COLO829 (cell line): ENCODE measurements around the gene CLDN18.
A peak's percentile ranks its signal among the peaks of the same experiment; 100 is the strongest.

Experiments used
- DNase-seq: peaks from one replicate; pipeline ENCODE4 v3.0.0; 2012; ENCODE audit warnings: low spot score

CLDN18 gene

DNA sequence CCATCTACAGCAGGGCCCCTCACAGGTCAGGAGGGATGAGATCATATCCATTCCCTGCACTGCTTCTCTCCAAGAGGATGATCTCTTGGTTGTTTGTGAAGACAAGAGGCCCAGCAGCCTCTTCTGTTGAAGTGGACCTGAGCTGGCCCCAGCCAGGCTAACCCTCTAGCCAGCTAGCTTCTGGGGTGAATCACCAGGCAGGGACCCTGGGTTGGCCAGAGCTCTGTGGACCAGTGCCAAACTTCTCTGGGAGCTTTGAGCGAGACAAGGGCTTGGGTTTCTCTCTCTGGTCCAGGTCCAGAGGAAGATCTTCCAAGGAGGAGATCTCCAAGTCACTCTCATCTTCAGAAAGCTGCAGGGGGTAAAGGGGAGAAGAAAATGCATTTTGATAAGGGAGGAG is 52.7 kb downstream of the CLDN18 start:
- DNase-seq, result no peak

GRCh38 chr3:138063416-138063815 is 53.5 kb downstream of the CLDN18 start:
- DNase-seq, result no peak

- DNase-seq, result no peak
Measured at GRCh38 chr3:138065949-138066348, 56.0 kb downstream of the CLDN18 start.

DNA sequence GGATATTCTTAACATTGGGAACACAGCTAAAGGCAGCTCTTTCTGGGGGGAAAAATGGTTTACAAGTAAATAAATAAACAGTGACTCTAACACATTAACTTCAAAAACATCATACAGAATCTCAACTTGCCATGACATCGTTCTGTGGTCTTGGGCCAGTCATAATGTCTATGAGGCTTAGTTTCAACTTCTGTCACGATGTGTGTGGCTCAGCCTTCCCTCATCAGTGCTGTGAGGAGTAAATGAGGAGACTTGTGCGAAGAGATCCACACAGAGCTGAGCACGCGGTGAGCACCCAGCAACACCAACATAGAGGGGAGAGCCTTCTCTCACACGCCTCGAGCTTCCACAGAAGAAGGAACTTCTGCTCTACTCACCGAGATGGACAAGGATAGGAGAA is 56.4 kb downstream of the CLDN18 start:
- no peak for DNase-seq

DNA sequence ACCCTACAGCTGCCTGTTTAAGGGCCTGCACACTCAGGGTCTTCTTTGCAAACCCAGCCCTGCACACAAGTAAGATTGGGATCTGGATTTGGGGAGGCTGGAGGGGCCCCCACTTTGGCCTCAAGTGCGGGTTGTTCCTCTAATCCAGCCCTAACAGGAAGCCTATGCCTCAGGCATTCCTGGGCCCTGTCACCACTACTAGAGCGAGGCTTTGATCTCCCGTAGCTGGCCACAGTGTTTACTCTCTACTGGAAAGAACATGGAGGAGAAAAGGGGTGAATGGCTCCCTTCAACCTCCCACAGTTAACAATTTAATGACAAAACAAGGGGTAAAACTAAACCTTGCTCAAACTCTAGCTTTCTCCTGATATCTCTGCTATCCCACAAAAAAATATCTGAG is 57.0 kb downstream of the CLDN18 start:
- DNase-seq, result no peak

DNA sequence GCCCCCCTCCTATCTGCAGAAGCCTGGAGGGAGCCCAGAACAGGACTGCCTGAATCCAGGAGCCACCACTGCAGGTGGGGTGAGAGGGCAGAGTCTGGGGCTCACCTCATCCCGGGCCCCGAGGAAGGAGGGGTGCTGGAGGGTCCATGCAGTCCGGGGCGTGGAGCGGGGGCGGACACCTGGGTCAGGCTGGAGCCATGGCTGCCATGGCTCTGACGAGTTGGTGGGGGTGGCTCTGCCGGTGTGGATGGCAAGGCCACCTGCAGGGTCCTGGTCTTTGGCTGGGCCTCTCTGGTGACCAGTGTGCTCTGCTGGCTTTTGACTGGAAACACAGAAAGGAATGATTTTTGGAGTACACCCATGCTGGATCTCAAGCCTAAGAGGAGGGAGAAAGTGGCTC is 58.1 kb downstream of the CLDN18 start:
- DNase-seq, result no peak

DNA sequence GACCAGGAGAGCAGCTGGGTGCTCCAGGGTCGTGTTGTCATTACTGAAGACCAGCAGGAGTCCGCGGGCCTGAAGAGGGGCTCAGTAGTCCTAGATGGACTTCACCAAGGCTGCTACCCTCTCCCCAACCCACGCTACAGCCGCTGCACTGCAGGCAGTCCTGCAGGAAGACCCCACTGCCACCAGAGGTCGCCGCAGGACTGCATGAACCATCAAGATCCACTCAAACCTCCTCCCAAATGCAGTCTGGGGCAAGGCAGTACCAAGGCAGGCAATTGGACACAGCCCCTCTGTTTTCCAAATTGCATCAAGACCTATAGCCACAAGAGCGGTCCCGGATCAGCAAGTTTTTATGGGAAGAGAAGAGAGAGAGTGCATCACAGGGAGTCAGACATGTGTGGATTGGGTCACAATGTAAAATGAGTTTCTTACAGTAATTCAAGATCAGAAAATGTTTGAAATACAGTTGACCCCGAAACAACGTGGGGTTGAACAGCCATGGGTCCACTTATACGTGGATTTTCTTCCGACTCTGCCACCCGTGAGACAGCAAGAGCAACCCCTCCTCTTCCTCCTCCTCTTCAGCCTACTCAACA is 58.7 kb downstream of the CLDN18 start:
- DNase-seq, result peak; percentile 88

- DNase-seq, result no peak
Measured at GRCh38 chr3:138070006-138070405, 60.0 kb downstream of the CLDN18 start.

DNA sequence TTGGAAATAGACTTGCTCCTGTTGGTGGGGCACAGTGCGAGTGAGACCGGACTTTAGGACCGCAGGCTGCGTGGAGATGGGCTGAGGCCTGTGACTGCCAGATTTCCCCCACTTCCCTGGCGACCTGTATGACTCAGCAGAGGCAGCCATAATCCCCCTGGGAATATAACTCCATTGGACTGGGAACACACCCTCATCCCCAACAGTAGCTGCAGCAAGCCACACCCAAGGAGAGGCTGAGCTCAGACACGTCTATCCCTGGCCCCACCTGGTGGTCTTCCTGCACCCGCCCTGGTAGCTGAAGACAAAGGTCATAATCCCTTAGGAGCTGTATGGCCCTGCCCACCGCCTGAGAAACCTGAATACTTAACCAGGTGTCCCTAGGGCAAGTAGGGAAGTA is 62.8 kb downstream of the CLDN18 start:
- DNase-seq, result no peak

- no peak for DNase-seq
Measured at GRCh38 chr3:138078096-138078495, 68.1 kb downstream of the CLDN18 start.

GRCh38 chr3:138078901-138079344 is 69.0 kb downstream of the CLDN18 start:
- peak; percentile 52 for DNase-seq

- no peak for DNase-seq
Measured at GRCh38 chr3:138079901-138080300, 69.9 kb downstream of the CLDN18 start.

- DNase-seq, result no peak
Measured at GRCh38 chr3:138081371-138082084, 71.6 kb downstream of the CLDN18 start.

DNA sequence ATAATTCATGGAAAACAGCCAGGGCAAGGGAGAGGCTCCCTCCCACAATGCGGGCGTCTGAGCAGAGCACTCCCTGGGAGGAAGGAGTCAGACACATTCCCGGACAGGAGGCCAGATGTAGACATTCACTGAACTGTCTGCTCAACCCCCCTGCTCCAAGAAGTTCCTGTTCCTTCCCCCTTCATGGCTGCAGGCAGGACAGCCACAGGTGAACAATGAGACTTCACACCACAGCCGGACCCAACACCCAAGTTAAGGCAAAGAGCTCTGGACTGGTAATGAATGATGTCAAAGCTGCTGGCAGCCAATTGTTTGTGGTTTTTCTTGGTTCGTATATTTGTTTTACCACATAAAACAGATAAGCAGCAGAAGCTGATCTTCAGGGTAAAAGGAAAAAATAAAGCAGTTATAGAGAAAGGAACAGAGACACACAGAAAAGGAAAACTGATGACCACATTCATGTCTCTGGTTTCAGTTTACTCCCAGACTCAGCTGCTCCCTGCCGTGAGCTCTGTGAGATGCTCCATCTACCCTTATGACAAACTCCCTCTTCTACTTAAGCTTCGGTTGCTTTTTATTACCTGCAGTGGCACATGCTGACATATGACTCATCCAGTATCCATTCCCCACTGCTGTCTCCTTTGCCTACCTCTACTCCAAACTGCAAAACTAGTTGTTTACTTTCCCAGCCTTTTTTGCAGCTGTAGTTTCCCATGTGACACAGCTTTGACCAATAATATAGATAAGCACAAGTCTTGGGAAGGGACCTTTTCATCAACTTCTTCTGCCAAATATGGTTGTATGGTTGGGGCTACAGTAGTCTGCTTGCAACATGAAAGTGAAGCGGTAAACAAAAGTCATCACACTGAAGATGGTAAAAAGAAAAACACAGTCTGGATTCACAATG is 72.4 kb downstream of the CLDN18 start:
- DNase-seq, result no peak

DNA sequence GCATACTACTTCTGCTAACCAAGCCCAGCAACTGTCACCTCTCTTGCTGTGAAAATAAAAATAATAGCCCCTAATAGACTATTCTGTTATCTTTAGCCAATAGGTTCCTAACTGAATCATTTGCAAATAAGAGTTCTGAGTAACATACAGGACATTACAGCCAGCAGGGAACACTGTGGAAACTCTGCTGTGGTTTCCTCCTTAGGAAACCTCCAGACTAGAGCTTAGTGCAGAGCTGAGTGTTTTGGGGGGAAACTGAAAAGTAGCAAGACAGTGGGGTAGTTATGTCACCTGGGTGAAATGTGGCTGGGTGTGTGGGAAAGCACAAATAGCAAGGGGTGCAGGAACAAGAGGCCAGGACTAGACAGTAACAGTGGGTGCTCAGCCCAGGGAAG is 73.0 kb downstream of the CLDN18 start:
- no peak for DNase-seq
